Neural crest cell (in vitro differentiated cells): ENCODE results near the gene GRIP1. TPM values are rescaled to one million over a fixed set of nuclear protein-coding genes. Genes with fewer than 3 reads are reported as not detected.

Source experiments
- DNase-seq: peaks from one replicate; pipeline ENCODE4 v3.0.0; 2021; ENCODE audit warnings: low read depth, mixed read lengths, low spot score
- H3K27ac Mint-ChIP-seq: one replicate; pipeline ENCODE4 v1.8.0; 2021; ENCODE audit warnings: mild to moderate bottlenecking, mixed read lengths; ENCODE audit not compliant: unreplicated experiment
- H3K27me3 Mint-ChIP-seq: 2 replicates; pipeline ENCODE4 v1.8.0; 2021; ENCODE audit warnings: low read depth, mild to moderate bottlenecking, mixed read lengths
- H3K36me3 Mint-ChIP-seq: 2 replicates; pipeline ENCODE4 v1.8.0; 2021; ENCODE audit warnings: low read depth, mild to moderate bottlenecking, mixed read lengths
- H3K4me1 Mint-ChIP-seq: 2 replicates; pipeline ENCODE4 v1.8.0; 2021; ENCODE audit warnings: mixed read lengths
- H3K4me3 Mint-ChIP-seq: one replicate; pipeline ENCODE4 v1.8.0; 2021; ENCODE audit warnings: mild to moderate bottlenecking, mixed read lengths
- H3K9me3 Mint-ChIP-seq: 2 replicates; pipeline ENCODE4 v1.8.0; 2021; ENCODE audit warnings: mixed read lengths
- total RNA-seq: library from RNA; stranded (reverse); gene quantifications from 2 replicates; pipeline ENCODE4 v1.2.1, GENCODE V29; 2021
- TF ChIP-seq, protein P1 (sequence below): fragments of 200-600 bp; sonication (generic); conservative IDR thresholded peaks from 2 replicates; pipeline ENCODE4 v1.5.0; 2021; ENCODE audit warnings: antibody characterized with exemption, mild to moderate bottlenecking

GRIP1 gene
- total RNA-seq, 1 donor from 2014 or later, result 40.3 TPM

DNA sequence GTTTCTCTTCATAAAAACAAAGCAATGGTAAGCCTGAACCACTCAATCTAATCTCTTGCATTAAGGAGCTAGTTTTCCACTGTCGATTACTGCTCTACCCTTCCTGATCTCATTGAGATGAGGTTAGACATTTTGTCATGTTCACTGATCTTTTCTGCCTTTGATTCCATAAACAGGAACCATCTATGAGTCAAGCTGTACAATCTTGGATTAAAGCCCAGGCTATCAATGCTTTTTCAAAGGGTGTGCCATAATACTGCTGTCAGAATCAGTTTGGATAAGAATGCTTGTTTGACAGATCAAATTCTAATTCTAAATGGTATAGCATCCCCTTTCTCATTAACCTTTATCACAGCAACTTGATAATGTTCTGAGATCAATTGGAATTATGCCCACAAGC is 16.1 kb downstream of the GRIP1 start:
- no peak for DNase-seq
- Mint-ChIP-seq H3K4me1 (no peaks in the 10 kb centered on the region), H3K27me3 (no peaks in the 10 kb centered on the region), H3K27ac (no peak overlapping the region), H3K36me3 (no peaks in the 10 kb centered on the region), H3K9me3 (no peaks in the 10 kb centered on the region), H3K4me3 (no peak overlapping the region)
- TF ChIP-seq, protein P1, sequence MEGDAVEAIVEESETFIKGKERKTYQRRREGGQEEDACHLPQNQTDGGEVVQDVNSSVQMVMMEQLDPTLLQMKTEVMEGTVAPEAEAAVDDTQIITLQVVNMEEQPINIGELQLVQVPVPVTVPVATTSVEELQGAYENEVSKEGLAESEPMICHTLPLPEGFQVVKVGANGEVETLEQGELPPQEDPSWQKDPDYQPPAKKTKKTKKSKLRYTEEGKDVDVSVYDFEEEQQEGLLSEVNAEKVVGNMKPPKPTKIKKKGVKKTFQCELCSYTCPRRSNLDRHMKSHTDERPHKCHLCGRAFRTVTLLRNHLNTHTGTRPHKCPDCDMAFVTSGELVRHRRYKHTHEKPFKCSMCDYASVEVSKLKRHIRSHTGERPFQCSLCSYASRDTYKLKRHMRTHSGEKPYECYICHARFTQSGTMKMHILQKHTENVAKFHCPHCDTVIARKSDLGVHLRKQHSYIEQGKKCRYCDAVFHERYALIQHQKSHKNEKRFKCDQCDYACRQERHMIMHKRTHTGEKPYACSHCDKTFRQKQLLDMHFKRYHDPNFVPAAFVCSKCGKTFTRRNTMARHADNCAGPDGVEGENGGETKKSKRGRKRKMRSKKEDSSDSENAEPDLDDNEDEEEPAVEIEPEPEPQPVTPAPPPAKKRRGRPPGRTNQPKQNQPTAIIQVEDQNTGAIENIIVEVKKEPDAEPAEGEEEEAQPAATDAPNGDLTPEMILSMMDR, result no peak

- H3K36me3 Mint-ChIP-seq, result no peaks in the 10 kb centered on the region
- no peaks in the 10 kb centered on the region for H3K27me3 Mint-ChIP-seq
- no peaks in the 10 kb centered on the region for H3K4me1 Mint-ChIP-seq
- no peak for DNase-seq
- H3K9me3 Mint-ChIP-seq, result no peaks in the 10 kb centered on the region
- no peak overlapping the region for H3K27ac Mint-ChIP-seq
- TF ChIP-seq, protein P1, result no peak
- H3K4me3 Mint-ChIP-seq, result no peak overlapping the region
These were observed 16.7 kb downstream of the GRIP1 start for GRCh38 chr12:66662179-66662578.

DNA sequence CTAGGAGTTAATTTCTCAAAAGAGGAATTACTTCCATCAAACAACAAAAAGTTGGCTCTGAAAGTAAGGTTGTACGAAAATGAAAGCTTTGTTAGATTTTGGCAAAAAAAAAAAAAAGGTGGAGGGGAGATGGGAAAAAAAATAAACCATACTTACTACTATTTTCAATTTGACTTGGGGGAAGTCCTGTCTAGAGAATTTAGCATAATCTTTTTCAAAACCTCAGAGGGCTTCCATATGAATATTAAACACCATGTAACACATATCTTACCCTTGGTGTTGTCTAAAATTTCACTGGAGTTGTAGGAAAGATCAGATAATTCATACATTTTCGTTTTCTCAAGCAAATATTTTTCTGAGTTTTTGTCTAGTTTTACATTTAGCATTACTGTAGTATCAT is 17.5 kb downstream of the GRIP1 start:
- TF ChIP-seq, protein P1, result no peak
- Mint-ChIP-seq H3K4me1 (no peaks in the 10 kb centered on the region), H3K4me3 (no peak overlapping the region), H3K36me3 (no peaks in the 10 kb centered on the region), H3K9me3 (no peaks in the 10 kb centered on the region), H3K27me3 (no peaks in the 10 kb centered on the region), H3K27ac (no peak overlapping the region)
- DNase-seq, result no peak

GRCh38 chr12:66653796-66654195 is 25.1 kb downstream of the GRIP1 start:
- Mint-ChIP-seq H3K36me3 (no peaks in the 10 kb centered on the region), H3K27ac (no peak overlapping the region), H3K9me3 (no peaks in the 10 kb centered on the region), H3K4me3 (no peak overlapping the region), H3K4me1 (peaks cover 10% of the 10 kb centered on the region), H3K27me3 (peaks cover 4% of the 10 kb centered on the region)
- no peak for DNase-seq
- TF ChIP-seq, protein P1, result no peak

DNA sequence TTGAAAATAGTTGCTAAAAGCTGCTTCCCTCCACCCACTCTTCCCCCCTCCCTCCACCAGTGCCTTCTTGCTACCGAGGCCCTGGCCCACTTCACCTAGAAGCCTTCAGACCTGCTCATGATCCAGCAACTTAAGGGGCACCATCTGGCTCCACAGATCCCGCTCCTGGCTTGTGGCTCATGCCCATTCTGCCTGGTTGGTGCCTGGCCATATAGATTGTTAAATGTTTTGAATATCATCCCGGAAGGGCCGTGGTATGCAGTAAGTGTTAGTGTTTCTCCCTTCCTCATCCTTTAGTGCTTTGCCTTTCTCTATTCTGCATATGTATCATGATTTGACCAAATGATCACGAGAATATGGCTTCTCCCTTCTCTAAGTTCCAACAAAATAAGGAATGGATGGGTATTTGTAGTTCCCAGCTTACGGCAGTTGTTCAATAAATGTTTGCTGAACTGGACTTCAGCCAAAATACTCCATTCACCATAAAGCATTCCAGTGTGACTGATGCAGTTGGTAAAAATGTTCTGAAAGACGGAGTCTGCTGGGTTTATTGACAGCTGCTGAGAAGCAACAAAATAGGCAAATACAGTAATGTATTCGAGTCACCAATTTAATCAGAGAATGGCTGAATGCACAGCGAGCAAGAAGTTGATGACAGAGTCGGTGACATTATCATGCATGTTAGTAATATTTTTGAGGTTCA is 30.7 kb downstream of the GRIP1 start:
- TF ChIP-seq, protein P1, result no peak
- no peak overlapping the region for H3K4me3 Mint-ChIP-seq

More for the DNA sequence above, 30.7 kb downstream of the GRIP1 start:
- Mint-ChIP-seq H3K4me1 (peaks cover 5% of the 10 kb centered on the region), H3K9me3 (no peaks in the 10 kb centered on the region), H3K27me3 (no peaks in the 10 kb centered on the region), H3K36me3 (no peaks in the 10 kb centered on the region), H3K27ac (no peak overlapping the region)
- no peak for DNase-seq
